Pancreas (tissue), 10 donors: ENCODE measurements around the gene RIC8B. TPM values are rescaled to one million over a fixed set of nuclear protein-coding genes. Genes with fewer than 3 reads are reported as not detected.

Experiments used
- ATAC-seq, 4 donors: fragments of 200-7000 bp; cut with Tn5 transposase; one replicate each; pipeline versions ENCODE4 v1.8.0 to v1.9.1; 2020; ENCODE audit warnings: mild to moderate bottlenecking in 4 of 4, moderate library complexity in 4 of 4
- DNase-seq, 6 donors: peaks; one replicate each; pipeline ENCODE4 v3.0.0-alpha.2; 2020
- FAIRE-seq: peaks from 2 replicates; lab custom pipeline; 2012; peaks lifted over from hg19 to GRCh38; lab: Jason Lieb, UNC
- H3K27ac ChIP-seq, 4 donors: fragments of 200-600 bp; sonication (generic); 1 replicate in 3 of 4; 2 replicates in 1 of 4; pipeline versions ENCODE4 v1.5.0 to v1.8.0; 2020
- H3K27me3 ChIP-seq, 4 donors: fragments of 200-600 bp; one replicate each; pipeline ENCODE4 v1.8.0; 2021
- H3K36me3 ChIP-seq, 3 donors: fragments of 200-600 bp; sonication (generic) in 1 of 3; one replicate each; pipeline versions ENCODE4 v1.5.0 to v1.8.0; 2020 to 2021
- H3K4me1 ChIP-seq, 3 donors: fragments of 200-600 bp; one replicate each; pipeline ENCODE4 v1.8.0; 2021
- H3K4me3 ChIP-seq, 4 donors: fragments of 200-600 bp; sonication (generic) in 2 of 4; one replicate each; pipeline versions ENCODE4 v1.5.0 to v1.8.0; 2020 to 2021
- H3K9me3 ChIP-seq, 4 donors: fragments of 200-600 bp; one replicate each; pipeline ENCODE4 v1.8.0; 2021
- WGBS, 2 donors: extraction: QIAGEN DNeasy Blood & Tissue Kit; methylation state at CpG; one replicate each; pipeline ENCODE4 v1.1.7; 2013; 5-methylcytosine and 5-hydroxymethylcytosine counted together
- intact Hi-C, 3 donors: fragments of 100-400 bp; cut with DNase I; formaldehyde crosslinking; loops; one replicate each; pipeline versions ENCODE4 v1.11.1 to v1.14.2; 2022
- polyA plus RNA-seq, 2 donors: library from polyadenylated mRNA; stranded (reverse); fragments of 200-250 nt; gene quantifications; one replicate each; pipeline ENCODE4 v1.2.3, GENCODE V29; 2013
- total RNA-seq, 6 donors: library from RNA; stranded (reverse); fragmentation: NEBNext Ultra II Directional in 4 of 6; extraction: Animal tissue kit (Norgen Biotek cat#: 25700) in 4 of 6; gene quantifications; one replicate each; pipeline versions ENCODE4 v1.2.1 to v1.2.4, GENCODE V29; 2021 to 2023
- TF ChIP-seq, protein P1 (sequence below), 4 donors: fragments of 200-600 bp; sonication (generic) in 3 of 4; IDR thresholded peaks; one replicate each; pipeline versions ENCODE4 v1.5.0 to v1.8.0; 2021; ENCODE audit warnings: antibody characterized with exemption in 4 of 4
- donor health status: healthy with polysubstance abuse.
- donor health status: DM: no; HTN: no; CAD: no; lungs with moderate emphysema.
- donor health status: DM: no; HTN: no; CAD: no.
- donor health status: control.
- donor health status: control.
- donor health status: Bipolar disorder and iron deficiency.
- donor health status: DM: yes; HTN: yes; CAD: no.
- donor health status: DM: no; HTN: no; CAD: no.
- donor health status: DM: no; HTN: no; CAD: no.
- donor health status: DM: yes; HTN: yes; CAD: no.

The RIC8B gene
- total and polyA plus RNA-seq, 8 donors, result 5.3 to 17.5 (median 9.8) TPM

DNA sequence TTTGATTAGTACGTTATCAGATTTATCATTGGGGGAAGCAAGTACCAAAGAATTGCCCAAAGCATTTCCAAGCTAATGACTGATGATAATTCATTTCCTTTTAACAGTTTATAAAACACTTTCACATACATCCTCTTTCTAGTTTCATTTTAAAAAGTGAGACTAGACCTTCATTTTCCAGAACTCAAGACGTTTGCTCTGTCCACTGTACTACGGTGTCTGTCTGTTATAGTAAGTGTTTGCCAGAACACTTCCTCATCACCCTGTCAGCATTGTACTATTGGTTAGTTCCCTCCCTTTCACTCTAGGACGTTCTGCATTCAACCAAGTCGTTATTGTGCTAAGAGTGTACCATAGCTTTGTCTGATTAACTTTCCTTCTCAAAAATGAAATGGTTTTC lies 99.5 kb downstream of the RIC8B start:
- TF ChIP-seq, protein P1, sequence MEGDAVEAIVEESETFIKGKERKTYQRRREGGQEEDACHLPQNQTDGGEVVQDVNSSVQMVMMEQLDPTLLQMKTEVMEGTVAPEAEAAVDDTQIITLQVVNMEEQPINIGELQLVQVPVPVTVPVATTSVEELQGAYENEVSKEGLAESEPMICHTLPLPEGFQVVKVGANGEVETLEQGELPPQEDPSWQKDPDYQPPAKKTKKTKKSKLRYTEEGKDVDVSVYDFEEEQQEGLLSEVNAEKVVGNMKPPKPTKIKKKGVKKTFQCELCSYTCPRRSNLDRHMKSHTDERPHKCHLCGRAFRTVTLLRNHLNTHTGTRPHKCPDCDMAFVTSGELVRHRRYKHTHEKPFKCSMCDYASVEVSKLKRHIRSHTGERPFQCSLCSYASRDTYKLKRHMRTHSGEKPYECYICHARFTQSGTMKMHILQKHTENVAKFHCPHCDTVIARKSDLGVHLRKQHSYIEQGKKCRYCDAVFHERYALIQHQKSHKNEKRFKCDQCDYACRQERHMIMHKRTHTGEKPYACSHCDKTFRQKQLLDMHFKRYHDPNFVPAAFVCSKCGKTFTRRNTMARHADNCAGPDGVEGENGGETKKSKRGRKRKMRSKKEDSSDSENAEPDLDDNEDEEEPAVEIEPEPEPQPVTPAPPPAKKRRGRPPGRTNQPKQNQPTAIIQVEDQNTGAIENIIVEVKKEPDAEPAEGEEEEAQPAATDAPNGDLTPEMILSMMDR (IDR thresholded peaks at IDR 0.05), result no peak
- 78 to 85% methylated on average over 5 of the region's 5 CpGs for WGBS, 2 donors
- no peaks in the 10 kb centered on the region for H3K27me3 ChIP-seq
- no peak for DNase-seq
- no peak for FAIRE-seq
- H3K4me3 ChIP-seq, result no peak overlapping the region
- H3K36me3 ChIP-seq, result no peaks in the 10 kb centered on the region
- peaks cover 0 to 4% (median 0%) of the 10 kb centered on the region in 3 donors for H3K4me1 ChIP-seq
- intact Hi-C loops, result no loop called here
- ATAC-seq, result no peak
- no peak overlapping the region for H3K27ac ChIP-seq
- H3K9me3 ChIP-seq, result no peaks in the 10 kb centered on the region

GRCh38 chr12:106878804-106879203 lies 104.3 kb downstream of the RIC8B start:
- TF ChIP-seq, protein P1 (IDR thresholded peaks at IDR 0.05), result no peak
- no peaks in the 10 kb centered on the region for H3K27me3 ChIP-seq
- ATAC-seq, result no peak
- intact Hi-C loops, result no loop called here
- H3K4me3 ChIP-seq, result no peak overlapping the region
- peaks cover 0 to 4% (median 0%) of the 10 kb centered on the region in 3 donors for H3K4me1 ChIP-seq
- no peak for DNase-seq
- 81% methylated on average over 5 of the region's 5 CpGs for WGBS, 2 donors
- no peak overlapping the region for H3K27ac ChIP-seq
- no peak for FAIRE-seq
- no peaks in the 10 kb centered on the region for H3K9me3 ChIP-seq
- peaks cover 0 to 10% (median 0%) of the 10 kb centered on the region in 3 donors for H3K36me3 ChIP-seq

DNA sequence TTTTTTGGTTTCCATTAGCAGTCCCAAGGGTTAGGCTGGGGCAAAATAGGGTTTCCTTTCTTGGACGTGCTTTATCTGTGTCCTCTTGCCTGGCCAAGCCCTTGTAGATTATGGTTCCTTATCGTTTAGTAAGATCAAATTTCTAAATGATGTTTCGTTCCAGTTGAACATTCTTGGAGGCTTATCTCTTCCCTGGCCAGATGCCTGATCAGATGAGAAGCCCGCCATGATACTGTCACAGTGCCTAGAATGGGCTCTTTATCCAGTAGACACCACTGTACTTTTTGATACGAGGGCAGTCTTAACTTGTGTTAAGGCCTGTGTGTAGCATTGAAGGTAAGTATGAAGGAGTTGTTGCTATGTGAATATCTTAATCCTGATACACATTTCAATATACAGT lies 105.1 kb downstream of the RIC8B start:
- WGBS, 2 donors, result 73 to 74% methylated on average over 5 of the region's 5 CpGs
- peaks cover 0 to 10% (median 0%) of the 10 kb centered on the region in 3 donors for H3K36me3 ChIP-seq
- TF ChIP-seq, protein P1 (IDR thresholded peaks at IDR 0.05), result no peak
- no peaks in the 10 kb centered on the region for H3K9me3 ChIP-seq
- DNase-seq, result no peak
- no peak overlapping the region for H3K27ac ChIP-seq
- no peaks in the 10 kb centered on the region for H3K27me3 ChIP-seq
- H3K4me1 ChIP-seq, result peaks cover 0 to 4% (median 0%) of the 10 kb centered on the region in 3 donors
- no peak for ATAC-seq
- intact Hi-C loops, result no loop called here
- FAIRE-seq, result no peak
- H3K4me3 ChIP-seq, result no peak overlapping the region

DNA sequence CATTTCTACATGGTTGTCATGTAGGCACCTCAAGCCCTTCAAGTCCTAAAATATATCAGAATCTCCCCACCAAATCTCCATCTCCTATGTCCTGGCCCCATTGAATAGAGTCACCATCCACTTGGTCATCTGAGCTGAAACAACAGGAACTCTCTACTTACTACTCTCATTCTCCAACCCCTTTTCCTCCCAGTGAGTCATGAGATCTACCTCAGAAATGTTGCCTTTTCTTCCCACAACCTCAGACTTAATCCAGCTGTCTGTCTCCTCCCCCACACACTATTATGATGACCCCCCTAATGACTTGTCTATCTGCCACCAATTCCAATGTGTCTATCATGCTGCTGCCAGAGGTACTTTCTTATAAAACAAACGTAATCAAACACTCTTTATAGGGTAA lies 108.9 kb downstream of the RIC8B start:
- Histone ChIP-seq H3K27ac (no peak overlapping the region), H3K9me3 (no peaks in the 10 kb centered on the region), H3K36me3 (peaks cover 0 to 19% (median 0%) of the 10 kb centered on the region in 3 donors), H3K27me3 (no peaks in the 10 kb centered on the region), H3K4me1 (no peaks in the 10 kb centered on the region), H3K4me3 (no peak overlapping the region)
- FAIRE-seq (no peak), DNase-seq (no peak), ATAC-seq (no peak)
- TF ChIP-seq, protein P1 (IDR thresholded peaks at IDR 0.05), result no peak
- WGBS, 2 donors, result 85 to 89% methylated on average over 1 of the region's 1 CpG
- intact Hi-C loops, result no loop called here

- H3K9me3 ChIP-seq, result no peaks in the 10 kb centered on the region
- no peaks in the 10 kb centered on the region for H3K27me3 ChIP-seq
- no peak overlapping the region for H3K4me3 ChIP-seq
- TF ChIP-seq, protein P1 (IDR thresholded peaks at IDR 0.05), result no peak
- DNase-seq, result no peak
- H3K27ac ChIP-seq, result no peak overlapping the region
- intact Hi-C loops, result no loop called here
- 95 to 97% methylated on average over 3 of the region's 3 CpGs for WGBS, 2 donors
- no peak for ATAC-seq
- no peaks in the 10 kb centered on the region for H3K4me1 ChIP-seq
- H3K36me3 ChIP-seq, result peaks cover 0 to 19% (median 0%) of the 10 kb centered on the region in 3 donors
- FAIRE-seq, result no peak
These were observed 110.5 kb downstream of the RIC8B start for GRCh38 chr12:106885026-106885425.
